ENCODE results near the gene TRAF3IP1.
"Not testable (repeated sequence)": the region's sequence is repeated elsewhere in the genome, so short reads cannot be mapped to it uniquely, and the experiment has no call there.

TRAF3IP1 gene

GRCh38 chr2:238313991-238314350, 6.3 kb upstream of the TRAF3IP1 start:
- no peak overlapping the region for H3K4me3 ChIP-seq (ENCODE audit: control insufficient read depth in 1 of 7, extremely low read depth in 1 of 7, insufficient read depth in 4 of 7, low read depth in 2 of 7, low read length in 6 of 7)
- H3K27me3 ChIP-seq (replicated peaks in 2 of 5; ENCODE audit: control insufficient read depth in 4 of 5, insufficient read depth in 5 of 5, low read length in 4 of 5): no peaks in the 10 kb centered on the region
- ChIA-PET CTCF (no interaction called here), POLR2A (no interaction called here)
- no peaks in the 10 kb centered on the region for H3K9me3 ChIP-seq (ENCODE audit: control extremely low read depth in 1 of 5, control insufficient read depth in 4 of 5, insufficient read depth in 2 of 5, low read depth in 1 of 5, low read length in 4 of 5)
- no peaks in the 10 kb centered on the region for H3K36me3 ChIP-seq (ENCODE audit: control insufficient read depth in 4 of 4, insufficient read depth in 4 of 4, low read length in 3 of 4)
- H3K4me1 ChIP-seq (ENCODE audit: control extremely low read depth in 1 of 4, control insufficient read depth in 4 of 4, insufficient read depth in 4 of 4, low read length in 3 of 4): no peaks in the 10 kb centered on the region
- WGBS (ENCODE audit: insufficient coverage): 100% methylated on average over 1 of the region's 2 CpGs
- no peak for DNase-seq
- no peak overlapping the region for H3K27ac ChIP-seq (ENCODE audit: insufficient read depth in 1 of 2, low read depth in 1 of 2, low read length in 2 of 2, poor library complexity in 1 of 2, severe bottlenecking in 2 of 2)

DNA sequence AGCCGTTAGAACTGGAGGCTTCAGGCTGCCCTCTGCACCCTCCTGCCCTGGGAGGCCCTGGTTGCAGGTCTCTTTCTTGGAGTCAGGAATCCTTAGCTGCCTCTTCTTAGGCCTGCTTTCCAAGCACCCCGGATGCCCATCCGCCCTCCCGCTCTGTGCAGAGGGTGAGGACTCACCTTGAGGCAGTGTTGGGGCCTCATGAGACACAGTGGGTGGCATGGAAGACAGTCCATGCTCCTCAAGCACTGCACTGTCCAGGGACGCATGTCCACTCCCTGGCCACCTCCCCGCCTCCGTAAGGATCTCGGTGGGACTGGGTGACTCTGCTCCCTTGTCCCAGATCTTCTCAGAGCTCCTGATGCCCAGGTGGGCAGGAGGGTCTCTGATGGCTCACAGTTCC, 5.7 kb upstream of the TRAF3IP1 start:
- Histone ChIP-seq H3K36me3 (ENCODE audit: control insufficient read depth in 4 of 4, insufficient read depth in 4 of 4, low read length in 3 of 4) (no peaks in the 10 kb centered on the region), H3K9me3 (ENCODE audit: control extremely low read depth in 1 of 5, control insufficient read depth in 4 of 5, insufficient read depth in 2 of 5, low read depth in 1 of 5, low read length in 4 of 5) (no peaks in the 10 kb centered on the region), H3K4me1 (ENCODE audit: control extremely low read depth in 1 of 4, control insufficient read depth in 4 of 4, insufficient read depth in 4 of 4, low read length in 3 of 4) (peaks cover 0 to 6% (median 2%) of the 10 kb centered on the region in 4 experiments), H3K4me3 (ENCODE audit: control insufficient read depth in 1 of 7, extremely low read depth in 1 of 7, insufficient read depth in 4 of 7, low read depth in 2 of 7, low read length in 6 of 7) (no peak overlapping the region), H3K27me3 (replicated peaks in 2 of 5; ENCODE audit: control insufficient read depth in 4 of 5, insufficient read depth in 5 of 5, low read length in 4 of 5) (no peaks in the 10 kb centered on the region), H3K27ac (ENCODE audit: insufficient read depth in 1 of 2, low read depth in 1 of 2, low read length in 2 of 2, poor library complexity in 1 of 2, severe bottlenecking in 2 of 2) (no peak overlapping the region)
- CTCF ChIA-PET: no interaction called here
- no peak for DNase-seq
- 98% methylated on average over 8 of the region's 8 CpGs for WGBS (ENCODE audit: insufficient coverage)
- POLR2A ChIA-PET: no interaction called here

DNA sequence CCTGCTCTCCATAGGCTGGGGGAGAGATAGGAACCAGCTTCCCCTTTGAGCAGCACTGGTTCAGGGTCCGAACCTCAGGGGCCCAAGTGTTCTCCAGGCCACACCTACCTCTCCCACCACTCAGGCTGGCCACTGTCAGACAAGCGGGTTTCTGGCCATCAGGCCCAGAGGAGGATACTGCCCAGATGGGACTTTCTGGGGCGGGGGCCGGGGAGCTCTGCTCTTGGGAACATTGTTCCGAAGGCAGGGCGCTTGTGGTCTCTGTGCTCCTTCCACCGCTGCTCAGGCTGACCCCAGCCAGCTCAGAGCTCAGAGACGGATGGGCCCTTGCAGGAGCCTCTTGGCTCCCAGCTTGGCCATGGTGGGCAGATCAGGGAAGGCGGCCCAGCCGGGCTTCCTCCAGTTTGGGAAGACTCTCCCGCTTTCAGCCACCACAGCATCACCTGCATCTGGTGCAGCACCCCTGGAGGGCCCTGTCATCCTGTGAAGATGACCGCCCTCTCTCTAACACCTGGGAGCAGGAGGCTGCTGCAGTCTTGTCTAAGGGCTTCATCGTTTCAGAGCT, 5.2 kb upstream of the TRAF3IP1 start:
- POLR2A ChIA-PET: no interaction called here
- H3K27me3 ChIP-seq (replicated peaks in 2 of 5; ENCODE audit: control insufficient read depth in 4 of 5, insufficient read depth in 5 of 5, low read length in 4 of 5): no peaks in the 10 kb centered on the region
- peaks cover 0 to 11% (median 7%) of the 10 kb centered on the region in 4 experiments for H3K4me1 ChIP-seq (ENCODE audit: control extremely low read depth in 1 of 4, control insufficient read depth in 4 of 4, insufficient read depth in 4 of 4, low read length in 3 of 4)
- H3K4me3 ChIP-seq (ENCODE audit: control insufficient read depth in 1 of 7, extremely low read depth in 1 of 7, insufficient read depth in 4 of 7, low read depth in 2 of 7, low read length in 6 of 7): no peak overlapping the region
- CTCF ChIA-PET: interaction anchor here (0.9 kb wide), 1 partner anchor 13 kb away, joined by 3 read pairs; no protein-coding TSS in a partner anchor
- WGBS (ENCODE audit: insufficient coverage): 100% methylated on average over 7 of the region's 13 CpGs
- no peak for DNase-seq
- no peaks in the 10 kb centered on the region for H3K9me3 ChIP-seq (ENCODE audit: control extremely low read depth in 1 of 5, control insufficient read depth in 4 of 5, insufficient read depth in 2 of 5, low read depth in 1 of 5, low read length in 4 of 5)
- H3K36me3 ChIP-seq (ENCODE audit: control insufficient read depth in 4 of 4, insufficient read depth in 4 of 4, low read length in 3 of 4): no peaks in the 10 kb centered on the region
- H3K27ac ChIP-seq (ENCODE audit: insufficient read depth in 1 of 2, low read depth in 1 of 2, low read length in 2 of 2, poor library complexity in 1 of 2, severe bottlenecking in 2 of 2): no peak overlapping the region

DNA sequence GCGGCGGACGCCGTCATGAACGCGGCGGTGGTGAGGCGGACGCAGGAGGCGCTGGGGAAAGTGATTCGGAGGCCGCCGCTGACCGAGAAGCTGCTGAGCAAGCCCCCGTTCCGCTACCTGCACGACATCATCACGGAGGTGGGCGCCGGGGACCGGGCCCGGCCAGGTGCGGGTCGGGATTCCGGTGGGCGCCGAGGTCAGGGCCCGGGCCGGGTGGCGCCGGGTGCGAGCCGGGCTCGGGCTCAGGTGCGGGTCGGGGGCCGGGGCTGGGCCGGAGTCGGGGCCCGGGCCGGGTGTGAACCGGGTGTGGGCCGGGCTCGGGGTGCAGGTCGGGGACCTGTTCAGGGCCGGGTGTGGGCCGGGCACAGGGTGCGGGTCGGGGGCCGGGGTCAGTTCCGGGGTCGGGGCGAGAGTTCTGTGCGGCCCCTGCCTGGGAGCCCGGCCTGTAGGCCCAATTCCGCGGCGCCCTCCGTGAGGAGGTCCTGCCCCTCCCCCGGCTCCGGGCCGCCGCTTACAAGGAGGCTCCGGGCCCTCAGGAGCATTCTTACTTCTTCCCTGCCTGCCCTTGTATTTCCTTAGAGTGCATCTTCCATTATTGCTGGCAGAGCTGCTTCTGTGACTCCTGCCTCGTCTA, 447 bp downstream of the TRAF3IP1 start:
- peak in 2 of 3 donors; percentile 6 to 15 for DNase-seq
- Histone ChIP-seq H3K9me3 (ENCODE audit: control extremely low read depth in 1 of 5, control insufficient read depth in 4 of 5, insufficient read depth in 2 of 5, low read depth in 1 of 5, low read length in 4 of 5) (no peaks in the 10 kb centered on the region), H3K36me3 (ENCODE audit: control insufficient read depth in 4 of 4, insufficient read depth in 4 of 4, low read length in 3 of 4) (peaks cover 0 to 5% (median 1%) of the 10 kb centered on the region in 4 experiments), H3K4me1 (ENCODE audit: control extremely low read depth in 1 of 4, control insufficient read depth in 4 of 4, insufficient read depth in 4 of 4, low read length in 3 of 4) (peaks cover 0 to 17% (median 13%) of the 10 kb centered on the region in 4 experiments), H3K27me3 (replicated peaks in 2 of 5; ENCODE audit: control insufficient read depth in 4 of 5, insufficient read depth in 5 of 5, low read length in 4 of 5) (no peaks in the 10 kb centered on the region), H3K4me3 (ENCODE audit: control insufficient read depth in 1 of 7, extremely low read depth in 1 of 7, insufficient read depth in 4 of 7, low read depth in 2 of 7, low read length in 6 of 7) (peak overlapping the region; percentile 65 to 84 (median 74)), H3K27ac (ENCODE audit: insufficient read depth in 1 of 2, low read depth in 1 of 2, low read length in 2 of 2, poor library complexity in 1 of 2, severe bottlenecking in 2 of 2) (no peak overlapping the region)
- ChIA-PET POLR2A (no interaction called here), CTCF (no interaction called here)
- WGBS (ENCODE audit: insufficient coverage): 0% methylated on average over 54 of the region's 65 CpGs

DNA sequence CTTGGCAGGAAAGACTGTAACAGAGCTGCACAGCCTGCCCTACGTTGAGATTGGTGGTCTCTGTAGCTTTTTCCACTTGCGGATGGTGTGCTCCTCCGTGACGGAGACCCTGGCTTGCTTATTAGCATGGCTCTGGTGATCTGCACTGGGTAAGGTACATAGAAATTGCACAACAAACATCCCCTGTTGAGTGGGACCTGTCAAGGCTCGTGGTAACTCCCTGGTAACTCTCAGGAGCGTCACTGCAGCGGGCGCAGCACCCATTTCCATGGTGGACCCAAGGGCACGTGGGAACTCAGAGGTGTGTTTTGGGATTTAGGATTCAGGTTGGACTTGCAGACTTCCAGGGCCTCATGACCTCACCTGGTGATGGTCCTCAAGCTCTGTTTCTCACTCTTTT, 1.1 kb downstream of the TRAF3IP1 start:
- no peaks in the 10 kb centered on the region for H3K9me3 ChIP-seq (ENCODE audit: control extremely low read depth in 1 of 5, control insufficient read depth in 4 of 5, insufficient read depth in 2 of 5, low read depth in 1 of 5, low read length in 4 of 5)
- ChIA-PET POLR2A (no interaction called here), CTCF (interaction anchor here (0.7 kb wide), 2 partner anchors 66 kb away, joined by 3 to 4 read pairs; no protein-coding TSS in a partner anchor)
- WGBS (ENCODE audit: insufficient coverage): 93% methylated on average over 9 of the region's 9 CpGs
- peak overlapping the region in 5 of 7 experiments; percentile 65 to 84 (median 78) for H3K4me3 ChIP-seq (ENCODE audit: control insufficient read depth in 1 of 7, extremely low read depth in 1 of 7, insufficient read depth in 4 of 7, low read depth in 2 of 7, low read length in 6 of 7)
- H3K27ac ChIP-seq (ENCODE audit: insufficient read depth in 1 of 2, low read depth in 1 of 2, low read length in 2 of 2, poor library complexity in 1 of 2, severe bottlenecking in 2 of 2): no peak overlapping the region
- peaks cover 0 to 6% (median 3%) of the 10 kb centered on the region in 4 experiments for H3K36me3 ChIP-seq (ENCODE audit: control insufficient read depth in 4 of 4, insufficient read depth in 4 of 4, low read length in 3 of 4)
- H3K4me1 ChIP-seq (ENCODE audit: control extremely low read depth in 1 of 4, control insufficient read depth in 4 of 4, insufficient read depth in 4 of 4, low read length in 3 of 4): peaks cover 0 to 17% (median 13%) of the 10 kb centered on the region in 4 experiments
- H3K27me3 ChIP-seq (replicated peaks in 2 of 5; ENCODE audit: control insufficient read depth in 4 of 5, insufficient read depth in 5 of 5, low read length in 4 of 5): no peaks in the 10 kb centered on the region
- DNase-seq: no peak

GRCh38 chr2:238322001-238322411, 1.7 kb downstream of the TRAF3IP1 start:
- Histone ChIP-seq H3K36me3 (ENCODE audit: control insufficient read depth in 4 of 4, insufficient read depth in 4 of 4, low read length in 3 of 4) (peaks cover 0 to 9% (median 5%) of the 10 kb centered on the region in 4 experiments), H3K27ac (ENCODE audit: insufficient read depth in 1 of 2, low read depth in 1 of 2, low read length in 2 of 2, poor library complexity in 1 of 2, severe bottlenecking in 2 of 2) (no peak overlapping the region), H3K4me1 (ENCODE audit: control extremely low read depth in 1 of 4, control insufficient read depth in 4 of 4, insufficient read depth in 4 of 4, low read length in 3 of 4) (peaks cover 0 to 17% (median 13%) of the 10 kb centered on the region in 4 experiments), H3K4me3 (ENCODE audit: control insufficient read depth in 1 of 7, extremely low read depth in 1 of 7, insufficient read depth in 4 of 7, low read depth in 2 of 7, low read length in 6 of 7) (no peak overlapping the region), H3K9me3 (ENCODE audit: control extremely low read depth in 1 of 5, control insufficient read depth in 4 of 5, insufficient read depth in 2 of 5, low read depth in 1 of 5, low read length in 4 of 5) (no peaks in the 10 kb centered on the region), H3K27me3 (replicated peaks in 2 of 5; ENCODE audit: control insufficient read depth in 4 of 5, insufficient read depth in 5 of 5, low read length in 4 of 5) (no peaks in the 10 kb centered on the region)
- CTCF ChIA-PET: interaction anchor here (0.7 kb wide), 2 partner anchors 66 to 67 kb away, joined by 3 to 4 read pairs; no protein-coding TSS in a partner anchor
- WGBS (ENCODE audit: insufficient coverage): 93% methylated on average over 10 of the region's 10 CpGs
- POLR2A ChIA-PET: no interaction called here
- no peak for DNase-seq

DNA sequence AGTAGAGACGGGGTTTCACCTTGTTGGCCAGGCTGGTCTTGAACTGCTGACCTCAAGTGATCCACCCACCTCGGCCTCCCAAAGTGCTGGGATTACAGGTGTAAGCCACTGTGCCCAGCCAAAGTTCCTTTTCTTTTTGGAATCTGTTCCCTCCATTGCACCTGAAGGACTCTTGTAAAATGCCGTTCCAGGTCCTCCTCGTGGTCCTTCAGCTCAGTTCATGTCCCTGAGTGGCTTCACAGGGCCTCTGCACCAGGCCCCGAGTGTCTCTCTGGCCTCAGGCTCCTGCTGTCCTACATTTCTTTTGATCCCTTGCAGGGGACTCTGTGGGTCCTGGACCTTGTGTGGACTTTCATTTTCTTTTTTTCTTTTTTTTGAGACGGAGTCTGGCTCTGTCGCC, 3.9 kb downstream of the TRAF3IP1 start:
- DNase-seq; H3K4me3 ChIP-seq (ENCODE audit: control insufficient read depth in 1 of 7, extremely low read depth in 1 of 7, insufficient read depth in 4 of 7, low read depth in 2 of 7, low read length in 6 of 7); H3K27me3 ChIP-seq (replicated peaks in 2 of 5; ENCODE audit: control insufficient read depth in 4 of 5, insufficient read depth in 5 of 5, low read length in 4 of 5); H3K9me3 ChIP-seq (ENCODE audit: control extremely low read depth in 1 of 5, control insufficient read depth in 4 of 5, insufficient read depth in 2 of 5, low read depth in 1 of 5, low read length in 4 of 5); POLR2A ChIA-PET; H3K27ac ChIP-seq (ENCODE audit: insufficient read depth in 1 of 2, low read depth in 1 of 2, low read length in 2 of 2, poor library complexity in 1 of 2, severe bottlenecking in 2 of 2); CTCF ChIA-PET: not testable (repeated sequence)
- H3K36me3 ChIP-seq (ENCODE audit: control insufficient read depth in 4 of 4, insufficient read depth in 4 of 4, low read length in 3 of 4): peaks cover 3 to 18% (median 16%) of the 10 kb centered on the region in 4 experiments
- WGBS (ENCODE audit: insufficient coverage): 100% methylated on average over 7 of the region's 7 CpGs
- H3K4me1 ChIP-seq (ENCODE audit: control extremely low read depth in 1 of 4, control insufficient read depth in 4 of 4, insufficient read depth in 4 of 4, low read length in 3 of 4): peaks cover 0 to 17% (median 12%) of the 10 kb centered on the region in 4 experiments
